Activated CD4-positive, alpha-beta T cell treated with anti-CD3 and anti-CD28 coated beads for 24 hours (primary cell): ENCODE measurements around the gene ABCC8.

Experiments used
- DNase-seq, 2 donors: peaks; one replicate each; pipeline ENCODE4 v3.0.0-alpha.2; 2020; ENCODE audit warnings: low read depth in 2 of 2

The ABCC8 gene

DNA sequence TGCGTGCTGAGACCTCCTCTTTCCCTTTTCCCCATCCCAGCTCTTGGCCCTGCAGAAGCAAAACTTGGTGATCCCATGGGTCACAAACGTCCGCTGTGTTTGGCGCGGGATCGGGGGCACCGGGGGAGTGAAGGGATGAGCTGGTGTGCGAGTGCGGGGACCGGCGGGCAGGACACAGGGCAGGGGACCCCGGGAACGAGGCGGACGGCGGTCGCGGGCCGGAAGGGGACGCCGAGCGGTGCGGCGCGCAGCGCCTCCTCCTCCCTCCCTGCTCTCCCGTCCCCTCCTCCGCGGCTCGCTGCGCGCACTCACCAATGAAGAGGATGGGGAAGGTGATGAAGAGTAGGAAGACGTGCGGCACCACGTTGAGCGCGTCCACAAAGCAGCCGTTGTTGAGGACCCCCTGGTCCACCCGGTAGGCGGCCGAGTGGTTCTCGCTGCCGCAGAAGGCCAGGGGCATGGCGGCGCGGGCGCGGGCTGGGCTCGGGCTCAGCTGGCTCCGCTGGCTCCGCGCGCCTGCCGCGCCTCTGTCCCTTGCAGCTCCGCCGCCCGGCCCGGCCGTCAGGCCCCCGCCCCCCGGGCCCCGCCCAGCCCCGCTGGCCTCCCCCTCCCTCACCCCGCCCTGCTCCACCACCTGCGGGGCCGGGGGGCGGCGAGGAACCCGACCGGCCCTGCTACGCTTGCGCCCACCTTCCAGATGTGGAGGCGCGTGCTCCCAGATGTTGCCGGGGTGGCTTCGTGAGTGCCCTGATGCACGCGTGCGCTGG is at the start of gene ABCC8:
Gene ABCC8, minus strand, starts transcription at position 529 of the 767 bp plus-strand sequence. Its CDS starts 69 bp downstream, at position 460.
- DNase-seq: no peak

DNA sequence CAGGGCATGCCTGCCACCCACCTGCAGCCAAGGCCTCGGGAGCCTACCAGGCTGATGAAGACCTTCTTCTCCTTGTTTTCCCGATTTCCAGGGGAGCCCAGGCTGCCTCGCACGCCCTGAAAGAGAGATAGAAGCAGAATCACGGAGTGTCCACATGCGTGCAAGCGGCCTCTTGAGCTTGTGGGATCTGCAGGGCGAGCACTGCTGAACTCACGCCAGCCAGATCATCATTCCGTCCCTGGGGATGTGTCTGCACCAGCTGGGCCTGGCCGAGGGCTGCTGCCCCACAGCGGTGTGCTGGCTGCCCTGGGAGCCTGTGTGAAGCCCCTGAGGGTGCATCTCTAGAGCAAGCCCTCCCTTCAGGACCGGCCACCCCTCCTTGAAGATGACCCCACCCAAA is 49.7 kb upstream of the ABCC8 start:
- DNase-seq: no peak

DNA sequence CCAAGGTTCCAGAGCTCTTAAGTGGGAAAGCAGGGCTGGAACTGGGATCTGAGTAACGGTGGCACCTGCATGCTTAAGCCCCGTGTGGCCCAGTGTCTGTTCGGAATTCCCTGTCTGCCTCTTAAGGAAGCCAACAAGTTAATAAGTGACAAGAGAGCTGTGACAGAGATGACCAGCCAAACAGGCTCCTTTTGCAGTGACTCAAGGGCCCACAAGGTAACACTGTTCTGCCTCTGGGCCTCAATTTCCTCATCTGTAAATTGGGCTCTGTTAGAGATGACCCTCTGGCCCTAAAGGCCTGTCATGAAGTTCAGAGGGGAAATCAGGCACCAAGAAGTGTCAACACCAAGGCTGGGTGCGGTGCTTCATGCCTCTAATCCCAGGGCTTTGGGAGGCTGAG is 48.9 kb upstream of the ABCC8 start:
- DNase-seq: no peak

DNA sequence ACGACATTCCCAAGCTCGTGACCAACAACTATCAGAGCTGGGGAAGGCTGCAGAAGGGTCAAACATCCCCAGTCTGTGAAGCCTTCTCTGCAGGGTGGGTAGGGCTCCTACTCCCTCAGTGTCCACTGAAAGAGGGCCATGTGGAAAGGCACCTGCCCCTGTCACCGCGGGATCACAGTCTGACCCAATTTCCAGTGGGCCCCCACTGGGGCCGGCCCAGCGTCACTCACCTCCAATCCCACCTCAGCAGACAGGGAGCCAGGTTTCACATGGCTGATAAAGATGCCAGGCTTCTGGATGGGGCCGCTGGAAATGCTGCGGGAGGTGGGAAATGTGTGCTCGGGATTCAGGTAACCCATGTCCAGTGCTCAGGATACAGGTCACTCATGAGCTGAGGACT is 47.6 kb upstream of the ABCC8 start:
- no peak for DNase-seq

DNA sequence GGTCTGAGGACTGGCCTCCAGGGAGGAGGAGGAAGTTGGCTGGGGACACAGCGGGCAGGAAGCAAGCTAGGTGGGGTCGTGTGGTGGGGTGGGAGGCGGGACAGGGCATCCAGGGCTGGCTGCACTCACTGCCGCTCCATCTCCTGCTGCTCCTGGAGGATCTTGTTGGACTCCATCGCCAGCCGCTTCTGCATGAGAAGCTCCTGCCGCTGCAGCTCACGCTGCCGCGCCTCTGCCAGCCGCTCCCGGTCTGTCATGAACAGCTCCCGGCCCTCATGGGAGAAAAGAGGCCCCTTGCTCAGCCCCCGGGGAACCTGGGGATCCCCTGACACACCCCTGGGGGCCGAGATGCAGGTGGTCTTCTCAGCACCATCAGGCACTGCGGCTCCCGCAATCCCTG is 46.0 kb upstream of the ABCC8 start:
- DNase-seq: no peak

DNA sequence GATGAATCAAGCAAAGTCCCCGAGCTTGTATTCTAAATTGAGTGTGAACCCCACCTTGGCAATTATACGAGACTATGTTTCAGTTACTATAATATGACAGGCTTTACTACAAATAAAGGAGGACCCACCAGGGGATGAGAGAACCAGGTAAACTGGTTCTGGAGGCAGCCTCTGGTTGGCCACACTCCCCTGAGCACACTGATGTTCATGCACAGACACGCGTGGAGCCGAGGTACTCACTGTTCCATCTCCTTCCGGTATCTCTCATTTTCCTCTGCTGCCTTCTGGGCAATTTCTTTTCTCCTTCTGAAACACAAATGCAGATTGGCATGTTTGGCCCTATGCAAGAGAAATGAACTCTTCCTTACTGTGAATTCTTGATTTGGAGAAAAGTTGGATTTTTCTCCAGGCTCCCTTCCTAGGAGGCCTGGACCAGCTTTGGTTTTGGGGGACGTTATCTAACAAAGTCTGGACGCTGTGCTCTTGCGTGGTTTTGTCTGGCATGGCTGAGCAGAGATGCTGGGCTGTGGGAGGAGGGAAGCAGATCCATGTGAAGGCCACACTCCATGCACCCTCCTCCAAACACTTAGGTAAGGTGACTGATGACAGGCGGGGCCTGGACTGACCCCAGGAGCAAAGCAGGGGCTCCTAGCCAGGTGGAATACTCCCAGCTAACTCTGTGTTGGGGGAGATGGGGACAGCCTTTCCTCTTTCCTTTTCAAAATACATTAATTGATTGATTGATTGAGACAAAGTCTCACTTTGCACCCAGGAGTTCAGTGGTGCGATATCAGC is 44.7 kb upstream of the ABCC8 start:
- DNase-seq: no peak

DNA sequence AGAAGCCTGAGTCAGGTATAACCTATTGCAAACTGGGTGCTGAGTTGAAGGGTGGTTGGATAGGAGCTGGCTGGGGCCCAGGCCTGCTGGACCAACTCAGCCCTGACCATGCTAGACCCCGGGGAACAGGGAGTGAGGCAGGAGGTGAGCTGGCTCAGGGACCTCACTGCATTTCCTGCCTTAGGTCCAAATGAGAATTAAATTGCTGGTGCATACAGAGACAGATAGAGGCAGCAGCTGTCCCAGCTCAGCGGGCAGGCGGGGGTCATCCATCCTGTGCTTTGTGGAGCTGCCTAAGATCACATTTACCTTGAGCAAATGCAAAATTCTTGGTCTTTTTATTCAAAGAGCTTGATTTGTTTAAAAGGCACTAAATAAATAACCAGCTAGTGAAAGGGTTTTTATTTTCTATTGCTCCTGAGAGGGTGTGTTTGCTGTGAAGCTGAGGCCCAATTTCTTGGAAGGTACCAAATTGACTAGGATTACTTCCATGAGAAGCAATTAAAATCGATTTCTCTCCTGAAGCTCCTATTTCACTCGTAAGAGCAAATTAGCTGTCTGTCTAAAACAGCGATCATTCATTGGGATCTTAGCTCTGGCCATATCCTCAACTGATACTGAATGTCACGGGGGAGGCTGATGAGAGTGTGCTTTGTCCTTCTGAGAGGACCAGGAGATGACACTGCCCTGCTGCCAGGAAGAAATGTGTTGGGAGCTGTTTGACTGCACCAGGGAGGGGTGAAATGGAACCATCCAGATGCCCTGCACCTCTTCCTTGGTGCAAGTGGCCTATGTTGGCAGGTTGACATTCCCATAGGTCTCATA is 42.6 kb upstream of the ABCC8 start:
- no peak for DNase-seq

DNA sequence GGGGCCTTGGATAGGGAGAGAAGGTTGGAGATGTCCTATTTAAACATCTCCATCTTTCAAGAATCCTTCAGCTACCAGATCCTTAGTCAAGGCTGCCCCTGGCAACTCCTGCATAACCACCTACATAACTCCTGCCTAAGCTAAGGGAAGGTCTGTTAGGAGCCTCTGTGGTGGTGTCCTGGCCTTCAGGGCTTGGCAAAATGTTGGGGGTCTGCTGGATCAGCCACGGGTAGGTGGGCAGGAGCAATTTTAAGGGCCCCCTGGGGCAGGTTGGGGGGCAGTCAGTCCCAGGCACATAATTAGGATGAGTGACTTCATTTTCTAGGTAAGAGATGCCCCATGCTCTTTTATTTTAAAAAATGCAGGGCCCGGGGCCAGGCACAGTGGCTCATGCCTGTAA is 41.7 kb upstream of the ABCC8 start:
- DNase-seq: no peak

DNA sequence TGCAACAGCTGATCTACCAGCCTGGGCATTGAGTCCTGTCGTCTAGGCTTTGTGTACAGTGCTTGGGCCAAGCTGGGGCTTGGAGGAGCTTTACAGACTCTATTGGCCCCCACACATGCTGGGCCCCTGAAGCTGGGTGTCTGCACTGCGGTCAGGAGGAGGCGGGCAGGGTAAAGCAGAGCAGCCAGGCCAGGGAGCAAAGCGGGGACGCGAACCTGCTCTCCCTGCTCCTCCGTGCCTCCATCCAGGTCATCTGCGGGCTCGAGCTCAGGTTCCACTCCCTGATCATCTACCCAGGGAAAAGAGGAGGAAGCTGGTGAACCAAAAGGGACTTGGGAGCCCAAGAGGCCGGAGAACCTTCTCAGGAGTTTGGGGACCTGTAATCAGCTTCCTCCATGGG is 40.5 kb upstream of the ABCC8 start:
- DNase-seq: no peak

DNA sequence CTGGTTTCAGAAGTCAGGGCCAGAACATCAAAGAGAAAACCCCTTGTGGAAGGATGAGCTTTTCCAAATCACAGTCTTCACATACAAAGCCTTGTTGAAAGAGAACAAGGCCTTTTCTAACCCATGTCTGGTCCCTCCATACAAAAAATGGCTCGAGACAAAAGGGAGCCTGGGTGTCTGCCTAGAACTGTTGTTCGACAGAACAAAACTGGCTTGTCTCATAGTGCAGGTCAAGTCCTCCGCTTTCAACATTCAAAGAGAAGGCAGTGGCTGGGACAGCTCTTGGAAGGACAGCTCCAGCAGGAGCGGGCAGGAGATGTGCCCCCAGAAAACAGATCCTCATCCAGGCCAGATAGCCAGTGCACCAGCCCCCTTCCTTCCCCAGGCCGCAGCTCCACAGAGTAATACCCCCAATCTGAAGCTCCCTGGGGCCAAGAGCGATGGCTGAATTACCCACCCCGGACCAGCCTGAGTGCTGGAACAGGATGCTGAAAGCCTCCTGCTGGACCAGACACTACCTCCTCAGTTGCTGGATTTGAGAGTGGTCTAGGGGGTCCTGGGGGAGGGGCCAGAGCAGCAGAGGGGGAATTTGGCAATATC is 40.0 kb upstream of the ABCC8 start:
- no peak for DNase-seq

DNA sequence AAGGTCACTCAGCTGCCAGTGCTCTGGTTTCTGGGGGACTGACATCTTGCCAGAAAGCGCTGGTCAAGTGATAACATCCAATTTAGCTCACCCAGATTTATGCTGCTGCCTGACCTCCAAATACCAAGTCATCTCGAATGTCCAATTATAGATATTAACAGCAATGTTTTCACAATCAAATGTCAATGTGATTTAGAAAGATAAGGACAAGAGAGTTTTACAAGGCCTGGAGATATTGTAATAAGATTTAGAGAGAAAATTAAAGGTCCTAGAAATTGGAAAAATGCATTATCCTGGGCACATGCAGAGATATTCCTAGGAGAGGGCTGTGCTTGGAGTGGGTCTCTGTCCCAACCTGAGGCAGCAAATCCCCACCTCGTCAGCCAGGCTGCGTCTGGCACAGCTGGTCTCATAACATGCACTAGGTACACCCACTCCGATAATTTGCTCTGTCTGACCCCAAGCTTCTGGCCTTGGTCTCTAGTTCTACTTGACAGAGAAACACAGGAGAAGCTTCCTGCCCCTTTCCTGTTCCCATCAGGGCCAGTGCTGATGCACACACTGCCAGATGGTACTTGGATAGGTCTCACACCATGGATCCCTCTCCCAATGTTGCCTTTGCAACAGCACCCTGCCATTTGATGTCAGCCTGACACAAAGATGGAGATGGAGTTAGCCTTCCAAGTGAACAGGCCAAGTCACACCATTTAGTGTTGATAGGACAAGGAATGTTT is 39.0 kb upstream of the ABCC8 start:
- DNase-seq: no peak

DNA sequence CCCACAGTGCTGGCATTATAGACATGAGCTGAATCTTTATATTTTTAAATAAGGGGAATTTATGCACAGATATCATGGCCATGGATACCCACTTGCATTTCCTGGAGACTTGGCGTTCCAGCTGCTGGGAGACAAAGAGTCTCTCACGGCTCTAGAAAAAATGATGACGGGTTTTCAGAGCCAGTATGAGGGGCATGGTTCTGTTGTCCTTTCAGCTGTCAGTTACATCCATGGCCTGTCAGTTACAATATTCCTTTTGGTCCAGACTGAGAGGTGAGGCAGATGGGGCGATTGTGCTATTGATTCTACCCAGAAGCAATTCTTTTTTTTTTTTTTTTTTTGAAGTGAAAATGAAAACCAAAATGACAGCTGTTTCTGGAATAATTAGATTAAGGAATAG is 37.8 kb upstream of the ABCC8 start:
- no peak for DNase-seq

DNA sequence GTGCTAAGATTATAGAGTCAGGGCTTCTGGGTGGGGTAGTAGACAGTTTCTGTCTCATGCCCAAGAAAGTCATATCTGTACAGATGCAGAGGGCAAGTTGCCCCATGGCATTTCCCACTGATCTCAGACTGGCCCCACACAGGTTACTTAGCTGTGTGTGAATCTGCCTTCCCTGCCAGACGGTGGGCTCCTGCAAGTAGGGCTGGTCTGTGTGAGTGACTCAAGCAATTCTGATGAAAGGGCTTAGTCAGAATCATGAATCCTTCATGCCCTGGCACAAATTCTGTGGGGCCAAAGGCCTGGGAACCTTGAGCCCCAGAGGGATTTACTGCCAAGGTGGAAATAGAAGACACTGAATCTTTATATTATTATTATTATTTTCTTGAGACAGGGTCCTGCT is 37.2 kb upstream of the ABCC8 start:
- DNase-seq: no peak

DNA sequence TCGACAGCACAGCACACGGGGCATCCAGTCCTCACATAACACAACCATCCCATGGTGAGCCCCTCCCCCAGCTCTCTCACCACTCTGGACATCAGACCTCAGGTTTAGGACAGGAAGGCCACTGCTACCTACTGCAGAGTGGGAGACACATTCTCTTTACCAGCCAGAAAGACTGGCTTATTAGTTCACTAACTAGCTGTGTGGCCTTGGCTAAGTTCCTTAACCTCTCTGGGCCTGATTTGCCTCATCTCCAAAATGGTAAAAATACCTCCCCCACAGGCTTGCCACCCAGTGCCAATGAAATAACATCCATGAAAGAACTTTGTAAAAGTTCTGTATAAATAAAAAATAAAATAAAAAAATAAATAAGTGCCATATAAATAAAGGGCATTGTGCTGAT is 35.5 kb upstream of the ABCC8 start:
- DNase-seq: no peak

DNA sequence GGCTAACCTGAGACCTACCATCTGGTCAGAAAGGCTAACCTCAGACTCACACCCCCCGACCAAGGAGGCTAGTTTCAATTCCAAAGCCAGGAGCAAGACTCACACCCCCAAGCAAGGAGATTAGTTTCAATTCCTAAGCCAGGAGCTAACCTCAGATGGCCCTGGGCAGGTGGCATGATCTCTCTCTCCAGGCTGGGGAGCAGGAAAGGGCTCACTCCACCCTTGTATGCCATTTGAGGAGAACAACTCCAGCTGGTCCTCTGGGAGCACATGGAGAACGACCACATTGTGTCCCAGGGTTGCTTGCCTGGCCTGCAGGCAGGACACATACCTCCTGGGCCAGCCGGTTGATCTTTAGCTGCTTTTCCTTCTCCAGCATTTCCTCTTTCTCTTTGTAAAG is 34.9 kb upstream of the ABCC8 start:
- no peak for DNase-seq

DNA sequence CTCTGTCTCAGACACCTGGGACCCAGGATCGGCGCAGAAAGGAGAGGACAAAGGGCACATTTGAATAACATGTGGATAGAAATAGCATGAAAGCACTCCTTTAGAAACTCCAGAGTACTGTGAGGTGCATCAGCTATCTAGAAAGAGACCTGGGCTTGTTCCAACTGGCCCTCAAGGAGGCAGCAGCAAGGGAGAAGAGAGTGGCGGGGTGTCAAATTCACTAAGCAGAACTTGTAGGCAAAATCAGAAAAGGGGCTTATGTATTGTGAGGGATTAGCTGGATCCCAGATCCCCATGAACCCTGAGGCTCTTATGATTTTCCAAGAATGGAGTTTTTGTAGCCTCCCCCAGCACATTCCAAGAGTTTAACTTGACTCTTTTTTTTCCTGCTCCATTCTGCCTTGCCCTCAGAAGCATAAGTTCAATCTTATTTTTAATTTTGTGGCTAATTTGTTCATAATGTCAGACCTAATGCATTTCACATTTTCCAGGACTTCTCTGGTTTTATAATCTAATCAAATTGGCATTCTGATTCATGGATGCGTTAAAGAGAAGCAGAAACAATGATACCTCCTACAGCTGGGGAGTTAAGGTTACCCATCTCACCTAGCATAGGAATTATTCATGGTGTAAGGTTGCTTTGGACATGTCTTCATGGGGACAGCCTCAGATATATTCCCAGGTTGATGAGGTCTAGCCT is 34.0 kb upstream of the ABCC8 start:
- DNase-seq: no peak

DNA sequence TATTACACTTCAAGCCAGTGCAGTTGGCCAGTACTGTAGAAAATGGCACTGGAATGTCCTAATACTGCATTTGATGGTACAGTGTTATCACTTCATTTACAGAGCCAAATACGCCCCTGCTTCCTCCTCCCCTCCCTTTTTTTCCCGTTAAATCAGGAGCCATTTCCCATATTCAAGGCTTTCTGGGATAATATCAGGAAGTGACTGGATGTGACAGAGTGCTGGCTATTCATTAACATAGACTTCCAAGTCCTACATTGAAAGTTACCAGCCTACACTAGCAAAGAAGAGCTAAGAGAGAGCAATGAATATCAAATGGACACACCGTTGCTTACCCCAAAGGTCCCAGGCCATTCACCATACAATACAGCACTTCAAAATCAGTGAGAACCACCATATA is 32.1 kb upstream of the ABCC8 start:
- DNase-seq: no peak

DNA sequence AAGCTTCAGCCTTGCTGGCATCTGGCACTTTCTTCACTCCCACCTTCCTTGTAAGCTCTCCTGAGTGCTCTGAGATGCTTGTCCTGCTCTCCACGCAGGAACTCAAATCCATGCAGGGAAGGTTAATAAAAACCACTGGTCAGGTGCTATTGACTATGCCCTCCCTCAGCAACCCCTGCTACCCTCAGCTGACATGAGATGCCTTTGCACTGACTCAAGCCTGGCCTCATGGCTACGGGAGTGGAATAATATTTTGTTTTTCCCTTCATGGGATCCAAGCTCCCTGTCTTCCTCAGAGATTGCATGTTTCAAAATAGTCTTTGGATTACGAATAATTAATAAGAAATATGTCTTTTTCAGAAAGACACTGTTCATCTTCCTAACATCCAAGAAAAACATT is 31.7 kb upstream of the ABCC8 start:
- no peak for DNase-seq

DNA sequence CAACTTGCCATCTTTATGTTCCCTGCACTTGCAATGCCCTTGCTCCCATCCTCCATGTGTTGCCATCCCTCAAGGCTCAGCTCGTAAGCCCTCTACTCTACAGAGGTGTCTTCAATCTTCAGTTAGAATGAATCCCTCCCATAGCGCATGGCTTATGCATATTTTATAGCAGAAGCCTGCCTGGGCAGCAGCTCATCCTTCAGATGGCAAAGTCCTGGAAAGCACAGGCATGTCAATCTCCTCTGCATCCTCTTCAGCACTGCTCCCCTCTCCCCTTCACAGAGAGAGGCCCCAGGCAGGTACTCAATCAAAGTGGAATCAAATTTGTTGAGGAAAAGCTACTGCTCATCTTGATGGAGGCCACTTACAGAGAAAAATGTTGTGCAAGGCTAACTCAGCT is 31.1 kb upstream of the ABCC8 start:
- DNase-seq: no peak

DNA sequence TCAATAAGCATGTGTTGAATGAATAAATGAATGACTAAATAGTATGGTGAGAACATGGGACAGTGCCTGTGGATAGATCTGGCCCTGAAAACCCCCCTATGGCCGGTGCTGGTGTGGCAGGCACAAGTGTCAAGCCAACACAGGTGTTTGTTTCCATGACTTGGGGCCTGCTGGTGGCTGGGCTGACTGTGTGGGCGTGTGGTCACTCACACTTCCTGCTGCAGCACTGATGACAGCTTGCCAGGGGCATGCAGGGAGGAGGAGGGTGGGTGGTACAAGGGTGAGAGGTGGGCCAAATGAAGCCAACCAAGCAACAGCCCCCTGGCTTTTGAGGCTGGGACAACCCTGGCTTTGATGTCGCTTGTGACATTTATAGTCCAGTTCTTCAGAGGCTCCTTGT is 30.3 kb upstream of the ABCC8 start:
- DNase-seq: no peak

DNA sequence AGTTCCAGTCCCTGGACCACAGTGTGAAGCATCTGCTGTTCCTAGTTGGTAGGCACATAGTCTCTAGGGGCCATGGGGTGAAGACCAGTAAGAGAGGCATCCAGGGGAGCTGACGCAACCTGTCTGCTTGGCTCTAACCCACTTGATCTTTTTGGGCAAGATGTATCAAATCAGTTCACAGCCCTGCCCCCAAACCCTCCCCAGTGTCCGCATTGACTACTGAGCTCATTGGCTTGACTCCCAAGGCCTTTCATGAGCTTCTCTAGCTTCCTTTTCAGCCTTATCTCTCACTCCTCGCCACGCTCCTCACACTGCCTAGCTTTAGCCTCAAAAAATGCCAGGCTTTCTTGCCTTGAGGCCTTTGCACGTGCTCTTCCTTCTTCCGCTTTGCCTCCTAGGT is 29.7 kb upstream of the ABCC8 start:
- DNase-seq: no peak
